Hepatocyte (in vitro differentiated cells): ENCODE results near the gene CA12. TPM values are rescaled to one million over a fixed set of nuclear protein-coding genes. Genes with fewer than 3 reads are reported as not detected.

Experiments used
- DNase-seq: peaks from one replicate; pipeline ENCODE4 v3.0.0-alpha.2; 2016; ENCODE audit warnings: low spot score
- H2AFZ ChIP-seq: fragments of 200-600 bp; sonication (generic); 2 replicates; pipeline ENCODE4 v1.6.0; 2016; ENCODE audit warnings: antibody characterized with exemption, mild to moderate bottlenecking
- H3K27ac ChIP-seq: fragments of 200-600 bp; sonication (generic); 2 replicates; pipeline ENCODE4 v1.5.1; 2016; ENCODE audit warnings: mild to moderate bottlenecking
- H3K27me3 ChIP-seq: fragments of 200-600 bp; sonication (generic); 2 replicates; pipeline ENCODE4 v1.6.1; 2016
- H3K36me3 ChIP-seq: fragments of 200-600 bp; sonication (generic); replicated peaks from 2 replicates; pipeline ENCODE4 v1.5.1; 2016; ENCODE audit warnings: low read depth; ENCODE audit not compliant: insufficient read depth
- H3K4me1 ChIP-seq: fragments of 200-600 bp; sonication (generic); 2 replicates; pipeline ENCODE4 v1.5.1; 2016; ENCODE audit warnings: mild to moderate bottlenecking, moderate library complexity; ENCODE audit not compliant: insufficient read depth
- H3K4me2 ChIP-seq: fragments of 200-600 bp; sonication (generic); 2 replicates; pipeline ENCODE4 v1.6.0; 2016
- H3K4me3 ChIP-seq: fragments of 200-600 bp; sonication (generic); 2 replicates; pipeline ENCODE4 v1.5.1; 2016; ENCODE audit warnings: mild to moderate bottlenecking
- H3K79me2 ChIP-seq: fragments of 200-600 bp; sonication (generic); 2 replicates; pipeline ENCODE4 v1.6.0; 2017; ENCODE audit warnings: mild to moderate bottlenecking
- H3K9me2 ChIP-seq: fragments of 200-600 bp; sonication (generic); replicated peaks from 2 replicates; pipeline ENCODE4 v1.6.0; 2017; ENCODE audit warnings: mild to moderate bottlenecking; ENCODE audit not compliant: insufficient read depth
- H3K9me3 ChIP-seq: fragments of 200-600 bp; sonication (generic); 2 replicates; pipeline ENCODE4 v1.5.1; 2016; ENCODE audit warnings: low read depth, mild to moderate bottlenecking
- H4K20me1 ChIP-seq: fragments of 200-600 bp; sonication (generic); 2 replicates; pipeline ENCODE4 v1.6.0; 2016; ENCODE audit warnings: mild to moderate bottlenecking; ENCODE audit not compliant: insufficient read depth, poor library complexity, severe bottlenecking
- EZH2 ChIP-seq: fragments of 200-600 bp; sonication (generic); IDR thresholded peaks from 2 replicates; pipeline ENCODE4 v1.6.1; 2016; ENCODE audit warnings: antibody characterized with exemption, mild to moderate bottlenecking, borderline replicate concordance
- EZH2phosphoT487 ChIP-seq: fragments of 200-600 bp; sonication (generic); IDR thresholded peaks from one replicate; pipeline ENCODE4 v1.6.1; 2018; ENCODE audit warnings: antibody characterized with exemption, mild to moderate bottlenecking, low read depth, moderate library complexity; ENCODE audit not compliant: unreplicated experiment, severe bottlenecking
- WGBS: methylation state at CpG from one replicate; pipeline ENCODE4 v1.1.6; 2016; ENCODE audit warnings: low lambda C conversion rate; ENCODE audit errors: missing lambda C conversion rate; 5-methylcytosine and 5-hydroxymethylcytosine counted together
- polyA plus RNA-seq: library from polyadenylated mRNA; unstranded; fragments of >200 nt; fragmentation: Nextera tagmentation; extraction: Ambion mirVana; gene quantifications from 2 replicates; pipeline ENCODE4 v1.2.1, GENCODE V29; 2016
- total RNA-seq: library from RNA; depleted of rRNA; stranded (reverse); fragments of >200 nt; gene quantifications from 2 replicates; pipeline ENCODE4 v1.2.3, GENCODE V29; 2014
- TF ChIP-seq, protein P1 (sequence below): fragments of 200-600 bp; sonication (generic); IDR thresholded peaks from 2 replicates; pipeline ENCODE4 v1.5.1; 2016; ENCODE audit warnings: antibody characterized with exemption, mild to moderate bottlenecking; ENCODE audit not compliant: poor library complexity

Gene CA12
- total and polyA plus RNA-seq, 2 experiments from 2014 or later = 13.8 to 16.6 TPM

GRCh38 chr15:63339006-63339766, 42.5 kb downstream of the CA12 start:
- Histone ChIP-seq H3K9me3 (no peaks in the 10 kb centered on the region), H4K20me1 (no peaks in the 10 kb centered on the region), H3K4me2 (no peak overlapping the region), H3K9me2 (no peaks in the 10 kb centered on the region), H3K27ac (no peak overlapping the region), H2AFZ (no peak overlapping the region), H3K4me1 (no peaks in the 10 kb centered on the region), H3K36me3 (no peaks in the 10 kb centered on the region), H3K4me3 (no peak overlapping the region), H3K79me2 (no peaks in the 10 kb centered on the region), H3K27me3 (no peaks in the 10 kb centered on the region)
- DNase-seq = no peak
- no peak for TF ChIP-seq EZH2phosphoT487
- 87% methylated on average over 10 of the region's 10 CpGs for WGBS

DNA sequence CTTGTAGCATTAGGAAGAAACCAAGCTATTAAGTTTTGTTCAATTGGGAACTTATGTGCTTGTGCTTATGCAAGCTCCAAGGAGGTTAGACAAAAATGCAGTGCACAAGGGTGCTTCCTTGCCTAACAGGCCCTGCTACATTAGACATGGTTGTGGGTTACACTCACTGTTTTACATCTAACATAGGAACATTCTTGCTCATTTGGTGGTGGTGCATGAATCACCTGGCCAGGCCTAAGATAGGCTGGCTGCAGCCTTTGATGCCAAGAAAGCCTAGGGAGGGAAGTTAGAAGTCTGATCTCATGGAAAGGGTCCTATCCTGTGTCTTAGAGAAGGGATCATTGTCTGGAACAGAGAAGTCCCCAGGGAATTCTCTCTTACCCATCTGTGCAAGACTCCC, 43.5 kb downstream of the CA12 start:
- no peaks in the 10 kb centered on the region for H3K9me2 ChIP-seq

DNA sequence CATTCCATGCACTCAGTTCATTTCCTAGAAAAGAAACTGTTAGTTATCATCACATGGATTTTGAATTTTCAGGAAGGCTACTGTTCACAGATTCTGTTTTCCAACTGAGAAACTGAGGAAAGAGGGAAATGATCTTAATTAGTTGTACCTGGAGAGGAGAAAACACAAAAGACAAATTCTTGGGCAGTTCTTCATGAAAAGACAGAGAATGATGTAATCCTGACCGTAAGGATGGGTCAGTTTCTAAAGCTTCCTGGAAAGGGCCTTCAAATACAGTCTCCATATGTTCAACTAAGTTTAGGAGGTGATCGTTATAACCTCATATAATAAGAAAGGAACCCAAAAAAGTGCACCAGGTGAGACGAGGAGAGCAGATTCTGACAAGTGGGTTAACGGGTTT, 44.6 kb downstream of the CA12 start:
- Histone ChIP-seq H3K36me3 (no peaks in the 10 kb centered on the region), H3K79me2 (no peaks in the 10 kb centered on the region), H3K27ac (no peak overlapping the region), H4K20me1 (no peaks in the 10 kb centered on the region), H3K27me3 (no peaks in the 10 kb centered on the region), H3K4me3 (no peak overlapping the region), H3K4me2 (no peak overlapping the region), H3K9me2 (no peaks in the 10 kb centered on the region), H2AFZ (no peak overlapping the region), H3K9me3 (no peaks in the 10 kb centered on the region), H3K4me1 (peaks cover 7% of the 10 kb centered on the region)
- TF ChIP-seq EZH2 = no peak
- TF ChIP-seq, protein P1, sequence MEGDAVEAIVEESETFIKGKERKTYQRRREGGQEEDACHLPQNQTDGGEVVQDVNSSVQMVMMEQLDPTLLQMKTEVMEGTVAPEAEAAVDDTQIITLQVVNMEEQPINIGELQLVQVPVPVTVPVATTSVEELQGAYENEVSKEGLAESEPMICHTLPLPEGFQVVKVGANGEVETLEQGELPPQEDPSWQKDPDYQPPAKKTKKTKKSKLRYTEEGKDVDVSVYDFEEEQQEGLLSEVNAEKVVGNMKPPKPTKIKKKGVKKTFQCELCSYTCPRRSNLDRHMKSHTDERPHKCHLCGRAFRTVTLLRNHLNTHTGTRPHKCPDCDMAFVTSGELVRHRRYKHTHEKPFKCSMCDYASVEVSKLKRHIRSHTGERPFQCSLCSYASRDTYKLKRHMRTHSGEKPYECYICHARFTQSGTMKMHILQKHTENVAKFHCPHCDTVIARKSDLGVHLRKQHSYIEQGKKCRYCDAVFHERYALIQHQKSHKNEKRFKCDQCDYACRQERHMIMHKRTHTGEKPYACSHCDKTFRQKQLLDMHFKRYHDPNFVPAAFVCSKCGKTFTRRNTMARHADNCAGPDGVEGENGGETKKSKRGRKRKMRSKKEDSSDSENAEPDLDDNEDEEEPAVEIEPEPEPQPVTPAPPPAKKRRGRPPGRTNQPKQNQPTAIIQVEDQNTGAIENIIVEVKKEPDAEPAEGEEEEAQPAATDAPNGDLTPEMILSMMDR = no peak
- TF ChIP-seq EZH2phosphoT487 = no peak
- no peak for DNase-seq
- 87% methylated on average over 4 of the region's 4 CpGs for WGBS

More for the DNA sequence above, 43.5 kb downstream of the CA12 start:
- Histone ChIP-seq H3K9me3 (no peaks in the 10 kb centered on the region), H3K36me3 (no peaks in the 10 kb centered on the region), H2AFZ (no peak overlapping the region), H3K4me3 (no peak overlapping the region), H4K20me1 (no peaks in the 10 kb centered on the region), H3K79me2 (no peaks in the 10 kb centered on the region), H3K27me3 (no peaks in the 10 kb centered on the region), H3K4me2 (no peak overlapping the region), H3K27ac (no peak overlapping the region), H3K4me1 (no peaks in the 10 kb centered on the region)
- TF ChIP-seq EZH2 (no peak), EZH2phosphoT487 (no peak)
- TF ChIP-seq, protein P1 = no peak
- DNase-seq = no peak

DNA sequence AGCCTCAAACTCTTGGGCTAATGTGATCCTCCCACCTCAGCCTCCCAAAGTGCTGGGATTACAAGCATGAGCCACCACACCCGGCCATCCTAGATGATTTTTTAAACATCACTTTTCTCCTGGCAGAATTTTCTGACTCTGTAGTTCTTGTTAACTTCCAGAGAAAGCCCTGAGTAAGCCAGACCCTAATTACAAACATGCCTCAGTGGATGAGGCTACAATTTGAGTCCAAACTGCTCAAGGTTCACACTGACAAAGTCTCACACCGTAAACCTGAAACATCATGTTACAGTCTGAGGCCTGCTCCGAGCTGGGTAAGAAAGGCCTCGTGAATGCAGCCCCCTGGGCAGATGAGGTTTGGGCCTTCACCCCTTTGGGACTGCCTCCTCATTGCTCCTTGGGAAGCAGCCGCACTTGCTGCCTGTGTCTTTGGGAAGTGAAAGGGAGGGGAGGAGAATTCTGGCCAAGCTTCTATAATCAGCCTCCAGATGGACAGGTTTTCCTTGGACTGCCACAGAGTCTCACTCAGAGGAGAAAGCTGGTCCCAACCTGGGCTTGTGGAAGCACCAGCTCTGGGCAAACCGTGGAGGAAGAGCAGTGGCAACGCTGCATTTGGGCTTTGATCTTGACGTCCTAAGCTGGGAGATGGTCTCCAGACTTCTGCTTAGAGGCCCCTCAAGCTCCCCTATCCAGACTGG, 46.0 kb downstream of the CA12 start:
- H3K9me2 ChIP-seq = no peaks in the 10 kb centered on the region
- DNase-seq = no peak
- no peaks in the 10 kb centered on the region for H3K79me2 ChIP-seq
- no peaks in the 10 kb centered on the region for H3K36me3 ChIP-seq
- H3K4me1 ChIP-seq = peaks cover 9% of the 10 kb centered on the region
- H3K9me3 ChIP-seq = no peaks in the 10 kb centered on the region
- H3K27me3 ChIP-seq = no peaks in the 10 kb centered on the region
- peak overlapping the region; percentile 8 for H3K27ac ChIP-seq
- no peak overlapping the region for H3K4me2 ChIP-seq
- no peaks in the 10 kb centered on the region for H4K20me1 ChIP-seq
- WGBS = 77% methylated on average over 8 of the region's 8 CpGs
- no peak overlapping the region for H3K4me3 ChIP-seq
- no peak for TF ChIP-seq EZH2phosphoT487
- no peak for TF ChIP-seq EZH2
- TF ChIP-seq, protein P1 = no peak
- no peak overlapping the region for H2AFZ ChIP-seq
